ENCODE measurements around the gene RPL39.

The RPL39 gene

DNA sequence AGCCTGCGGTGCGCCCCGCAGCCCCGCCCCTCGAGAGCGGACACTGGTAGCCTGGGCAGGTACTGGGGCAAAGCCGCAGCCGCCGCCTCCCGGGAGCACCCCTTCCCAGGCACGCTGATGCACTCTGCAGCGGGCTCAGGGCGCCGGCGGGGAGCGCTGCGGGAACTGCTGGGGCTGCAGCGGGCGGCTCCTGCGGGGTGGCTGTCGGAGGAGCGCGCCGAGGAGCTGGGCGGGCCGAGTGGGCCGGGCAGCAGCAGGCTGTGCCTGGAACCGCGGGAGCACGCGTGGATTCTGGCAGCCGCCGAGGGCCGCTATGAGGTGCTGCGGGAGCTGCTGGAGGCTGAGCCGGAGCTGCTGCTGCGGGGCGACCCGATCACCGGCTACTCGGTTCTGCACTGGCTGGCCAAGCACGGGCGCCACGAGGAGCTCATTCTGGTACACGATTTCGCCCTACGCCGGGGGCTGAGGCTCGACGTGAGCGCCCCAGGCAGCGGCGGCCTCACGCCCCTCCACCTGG, 32.6 kb downstream of the RPL39 start:
- no peak for TF ChIP-seq ZFX (IDR thresholded peaks at IDR 0.05)
- TF ChIP-seq, protein P1, sequence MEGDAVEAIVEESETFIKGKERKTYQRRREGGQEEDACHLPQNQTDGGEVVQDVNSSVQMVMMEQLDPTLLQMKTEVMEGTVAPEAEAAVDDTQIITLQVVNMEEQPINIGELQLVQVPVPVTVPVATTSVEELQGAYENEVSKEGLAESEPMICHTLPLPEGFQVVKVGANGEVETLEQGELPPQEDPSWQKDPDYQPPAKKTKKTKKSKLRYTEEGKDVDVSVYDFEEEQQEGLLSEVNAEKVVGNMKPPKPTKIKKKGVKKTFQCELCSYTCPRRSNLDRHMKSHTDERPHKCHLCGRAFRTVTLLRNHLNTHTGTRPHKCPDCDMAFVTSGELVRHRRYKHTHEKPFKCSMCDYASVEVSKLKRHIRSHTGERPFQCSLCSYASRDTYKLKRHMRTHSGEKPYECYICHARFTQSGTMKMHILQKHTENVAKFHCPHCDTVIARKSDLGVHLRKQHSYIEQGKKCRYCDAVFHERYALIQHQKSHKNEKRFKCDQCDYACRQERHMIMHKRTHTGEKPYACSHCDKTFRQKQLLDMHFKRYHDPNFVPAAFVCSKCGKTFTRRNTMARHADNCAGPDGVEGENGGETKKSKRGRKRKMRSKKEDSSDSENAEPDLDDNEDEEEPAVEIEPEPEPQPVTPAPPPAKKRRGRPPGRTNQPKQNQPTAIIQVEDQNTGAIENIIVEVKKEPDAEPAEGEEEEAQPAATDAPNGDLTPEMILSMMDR (conservative IDR thresholded peaks at IDR 0.05) = no peak; the same call in 1 of the 2 replicates
- peak overlapping the region; percentile 71 for H3K27ac ChIP-seq

DNA sequence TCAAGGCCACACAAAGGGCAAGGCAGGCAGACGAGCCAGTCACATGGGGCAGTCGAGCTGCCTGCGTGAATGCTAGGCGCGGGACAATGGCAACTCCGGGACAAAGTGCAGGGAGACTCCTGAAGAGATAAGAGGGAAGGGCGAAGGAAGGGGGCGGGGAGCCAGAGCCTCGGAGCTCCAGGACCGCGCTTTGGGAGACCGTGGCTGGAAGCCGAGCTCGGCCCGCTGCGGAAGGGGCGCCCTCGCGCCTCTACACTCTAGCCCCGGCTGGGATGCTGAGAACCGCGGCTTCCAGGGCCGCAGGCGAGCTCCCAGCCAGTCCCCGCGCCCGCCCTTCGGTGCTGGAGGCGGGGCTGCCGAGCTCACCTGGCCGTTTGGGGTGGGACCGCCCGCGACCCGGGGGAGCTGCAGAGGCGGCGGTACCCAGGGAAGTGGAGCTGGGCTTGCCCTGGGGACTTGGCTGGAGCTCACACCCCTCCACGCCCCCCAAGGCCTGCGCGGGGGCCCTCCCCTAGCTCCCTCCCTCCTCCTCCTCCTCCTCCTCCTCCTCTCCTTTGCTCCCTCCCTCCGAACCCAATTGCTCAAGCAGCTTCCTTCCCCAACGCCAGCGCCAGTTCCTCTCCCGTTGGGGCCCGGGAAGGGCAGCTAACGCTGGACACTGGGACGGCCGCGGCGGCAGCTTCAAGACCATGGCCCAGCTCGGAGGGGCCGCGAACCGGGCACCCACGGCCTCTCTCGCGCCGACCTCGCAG, 33.3 kb downstream of the RPL39 start, which contains the start of gene SOWAHD:
Gene SOWAHD (plus strand): TSS at position 610 of the 752 bp plus-strand sequence. CDS start 80 bp downstream, at position 690.
- no peak for TF ChIP-seq ZFX (IDR thresholded peaks at IDR 0.05)
- TF ChIP-seq, protein P1 (conservative IDR thresholded peaks at IDR 0.05) = no peak
- peak within 1 kb of the TSS; percentile 71 for H3K27ac ChIP-seq

DNA sequence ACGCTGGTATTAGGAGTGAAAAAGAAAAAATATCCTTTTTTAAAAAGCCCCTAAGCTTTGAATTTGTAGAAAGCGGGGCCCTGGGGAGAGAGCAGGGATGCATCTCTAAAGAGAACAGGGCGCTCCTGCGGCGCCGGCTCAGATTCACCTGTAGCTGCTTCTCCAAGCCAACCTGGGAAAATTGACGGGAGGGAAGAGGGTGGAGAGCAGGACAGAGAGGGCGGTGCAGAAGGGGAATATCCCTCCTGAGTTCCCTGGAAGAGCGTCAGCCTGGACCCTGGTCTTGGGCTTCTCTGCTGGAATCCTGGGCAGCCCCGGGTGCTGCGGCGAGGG, 33.8 kb downstream of the RPL39 start:
- TF ChIP-seq ZFX (IDR thresholded peaks at IDR 0.05) = no peak
- TF ChIP-seq, protein P1 (conservative IDR thresholded peaks at IDR 0.05) = no peak
- H3K27ac ChIP-seq = peak overlapping the region; percentile 71

DNA sequence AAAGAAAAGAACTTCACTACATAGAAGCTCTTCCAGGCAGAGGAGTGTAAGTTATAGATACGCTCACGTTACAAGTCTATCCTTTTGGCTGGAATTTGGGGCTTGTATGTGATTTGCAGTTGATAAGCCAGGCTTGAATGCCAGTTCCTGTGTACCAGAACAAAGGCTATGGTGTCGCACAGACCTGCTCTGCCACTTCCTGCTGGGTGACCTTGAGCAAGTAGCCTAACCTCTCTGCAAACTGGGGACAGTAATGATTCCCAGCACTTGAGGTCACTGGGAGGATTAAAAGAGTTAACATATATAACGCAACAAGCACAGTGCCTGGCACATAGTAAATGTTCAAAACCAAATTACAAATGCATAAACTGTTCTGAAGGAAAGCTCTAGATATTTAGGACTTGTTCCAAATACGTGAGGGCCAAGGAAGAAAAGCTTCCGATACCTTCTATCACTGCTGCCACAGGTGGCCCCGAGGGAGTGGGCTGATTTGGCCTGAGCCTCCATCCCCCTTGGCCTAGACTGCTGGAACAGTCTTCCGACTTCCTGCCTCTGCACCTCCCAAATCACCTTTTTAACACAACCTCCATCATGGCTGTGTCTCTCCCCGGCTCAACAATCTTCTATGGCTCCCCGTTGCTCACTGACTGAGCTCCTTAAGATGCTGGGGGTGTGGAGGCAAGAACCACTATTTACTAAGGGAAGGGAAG, 34.3 kb downstream of the RPL39 start:
- no peak for TF ChIP-seq ZFX (IDR thresholded peaks at IDR 0.05)
- TF ChIP-seq, protein P1 (conservative IDR thresholded peaks at IDR 0.05) = no peak
- peak overlapping the region; percentile 71 for H3K27ac ChIP-seq

- peak overlapping the region; percentile 71 for H3K27ac ChIP-seq
- TF ChIP-seq, protein P1 (conservative IDR thresholded peaks at IDR 0.05) = no peak
- no peak for TF ChIP-seq ZFX (IDR thresholded peaks at IDR 0.05)
These were observed 35.4 kb downstream of the RPL39 start for GRCh38 chrX:119755981-119756533.

DNA sequence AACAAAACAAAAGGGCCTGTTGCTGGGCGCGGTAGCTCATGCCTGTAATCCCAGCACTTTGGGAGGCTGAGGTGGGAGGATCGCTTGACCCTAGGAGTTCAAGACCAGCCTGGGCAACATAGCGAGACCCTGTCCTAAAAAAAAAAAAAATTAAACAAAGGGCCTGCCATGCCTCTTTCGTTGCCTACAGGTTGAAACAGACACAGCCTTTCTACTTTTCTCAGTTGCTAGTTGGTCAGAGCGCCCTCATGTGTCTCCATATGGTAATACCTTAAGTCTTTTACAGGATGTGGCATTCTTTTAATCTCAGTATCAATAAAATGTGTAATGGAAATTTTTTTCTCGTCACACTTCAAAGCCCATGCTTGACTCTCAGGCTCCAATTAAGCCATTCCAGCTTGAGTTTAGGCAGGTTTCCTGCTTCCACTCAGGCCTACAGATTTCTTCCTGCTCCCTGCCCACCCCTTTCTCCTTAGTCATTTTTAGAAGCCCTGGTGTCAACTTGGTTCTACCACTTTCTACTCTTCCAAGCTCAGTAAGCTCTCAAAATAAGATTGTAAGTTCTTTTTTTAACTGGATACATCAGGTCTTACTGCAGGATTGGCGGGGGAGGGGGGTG, 37.7 kb downstream of the RPL39 start:
- no peak overlapping the region for H3K27ac ChIP-seq
- TF ChIP-seq, protein P1 (conservative IDR thresholded peaks at IDR 0.05) = peak; percentile 67
- no peak for TF ChIP-seq ZFX (IDR thresholded peaks at IDR 0.05)

Measured in C4-2B (cell line).